ENCODE measurements around the gene LNP1.

- TF ChIP-seq CTCF (IDR thresholded peaks at IDR 0.05; ENCODE audit: insufficient read depth, low read length, poor library complexity, severe bottlenecking): no peak
- TF ChIP-seq EZH2phosphoT487 (conservative IDR thresholded peaks at IDR 0.05; ENCODE audit: low read length): no peak
Observed at GRCh38 chr3:100486808-100487207, 85.5 kb downstream of the LNP1 start.

Measured in SU-DHL-6 (cell line).